DMS53 treated with DMSO at 0.1 percent for 48 hours (cell line): ENCODE data around the gene MTX1.
"Not testable (repeated sequence)": the region's sequence is repeated elsewhere in the genome, so short reads cannot be mapped to it uniquely, and the experiment has no call there.

ENCODE experiments used
- DNase-seq: peaks from one replicate; lab custom pipeline; 2025; ENCODE audit not compliant: unreplicated experiment; lab: John Stamatoyannopoulos, UW

MTX1 gene

GRCh38 chr1:155188268-155188667, 20.2 kb upstream of the MTX1 start:
- no peak for DNase-seq

- not testable (repeated sequence) for DNase-seq
Measured at GRCh38 chr1:155189926-155190325, 18.6 kb upstream of the MTX1 start.

- DNase-seq, result peak; percentile 27
Measured at GRCh38 chr1:155191904-155192303, 16.6 kb upstream of the MTX1 start.

- DNase-seq, result peak; percentile 67
Measured at GRCh38 chr1:155192346-155193274, 15.9 kb upstream of the MTX1 start.

GRCh38 chr1:155193275-155193990, 15.1 kb upstream of the MTX1 start:
- peak; percentile 89 for DNase-seq

GRCh38 chr1:155193991-155194240, 14.6 kb upstream of the MTX1 start:
- not testable (repeated sequence) for DNase-seq

GRCh38 chr1:155195201-155196102, 13.0 kb upstream of the MTX1 start:
- DNase-seq, result no peak

GRCh38 chr1:155196103-155196892, 12.2 kb upstream of the MTX1 start:
- no peak for DNase-seq

- no peak for DNase-seq
Measured at GRCh38 chr1:155196893-155197638, 11.4 kb upstream of the MTX1 start.

- DNase-seq, result no peak
Measured at GRCh38 chr1:155197901-155198546, 10.5 kb upstream of the MTX1 start.

GRCh38 chr1:155198547-155198906, 10.0 kb upstream of the MTX1 start:
- DNase-seq, result no peak

- no peak for DNase-seq
Measured at GRCh38 chr1:155199792-155200191, 8.7 kb upstream of the MTX1 start.

GRCh38 chr1:155200920-155201319, 7.6 kb upstream of the MTX1 start:
- no peak for DNase-seq

GRCh38 chr1:155202198-155202597, 6.3 kb upstream of the MTX1 start:
- no peak for DNase-seq

- DNase-seq, result no peak
Measured at GRCh38 chr1:155202731-155203515, 5.6 kb upstream of the MTX1 start.

GRCh38 chr1:155205035-155205434, 3.5 kb upstream of the MTX1 start:
- no peak for DNase-seq

GRCh38 chr1:155205969-155206593, 2.4 kb upstream of the MTX1 start:
- DNase-seq, result no peak
